ENCODE measurements around the gene TIMM44.

The TIMM44 gene

DNA sequence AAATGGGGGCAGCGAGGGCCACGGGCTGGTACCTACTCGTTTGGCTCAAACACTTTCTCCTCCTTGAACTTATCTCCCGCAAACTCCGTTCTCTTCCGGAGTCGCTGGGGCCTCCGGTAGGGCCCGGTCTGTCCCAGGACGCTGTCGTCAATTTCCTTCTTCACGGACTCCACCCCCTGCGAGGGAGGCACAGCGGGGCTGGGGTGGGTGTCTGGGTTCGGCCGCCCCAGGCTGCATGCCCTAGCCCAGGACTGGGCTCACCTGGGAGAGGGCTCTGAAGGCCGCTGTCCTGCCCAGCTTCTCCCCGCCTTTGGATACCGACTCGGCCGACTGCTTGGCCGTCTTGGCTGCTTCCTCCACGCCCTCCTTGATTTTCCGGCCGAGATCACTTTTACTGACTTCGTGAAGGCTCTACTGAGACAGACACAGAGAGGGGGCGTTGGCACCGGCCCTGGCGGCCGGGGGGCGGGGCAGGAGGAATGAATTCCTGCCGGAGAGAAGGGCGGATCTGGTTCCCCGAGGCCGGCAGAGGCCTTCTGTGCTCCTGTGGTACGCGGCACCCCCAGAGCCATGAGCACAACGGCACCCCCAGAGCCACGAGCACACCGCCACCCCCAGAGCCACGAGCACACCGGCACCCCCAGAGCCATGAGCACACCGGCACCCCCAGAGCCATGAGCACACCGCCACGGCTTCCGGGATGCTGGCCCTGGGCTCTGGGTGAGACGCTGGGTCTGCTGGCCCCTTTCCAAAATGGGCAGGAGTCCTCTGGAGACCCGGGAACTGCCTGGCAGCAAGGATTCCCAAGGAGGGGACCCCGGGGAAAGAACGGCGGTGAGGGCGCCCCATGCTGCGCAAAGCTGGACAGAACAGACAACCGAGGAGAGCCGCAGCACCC, 9.4 kb downstream of the TIMM44 start:
- no peaks in the 10 kb centered on the region for H3K9me3 Mint-ChIP-seq
- H3K4me1 Mint-ChIP-seq: peaks cover 1% of the 10 kb centered on the region
- no peaks in the 10 kb centered on the region for H3K27me3 Mint-ChIP-seq (ENCODE audit: low read depth)

DNA sequence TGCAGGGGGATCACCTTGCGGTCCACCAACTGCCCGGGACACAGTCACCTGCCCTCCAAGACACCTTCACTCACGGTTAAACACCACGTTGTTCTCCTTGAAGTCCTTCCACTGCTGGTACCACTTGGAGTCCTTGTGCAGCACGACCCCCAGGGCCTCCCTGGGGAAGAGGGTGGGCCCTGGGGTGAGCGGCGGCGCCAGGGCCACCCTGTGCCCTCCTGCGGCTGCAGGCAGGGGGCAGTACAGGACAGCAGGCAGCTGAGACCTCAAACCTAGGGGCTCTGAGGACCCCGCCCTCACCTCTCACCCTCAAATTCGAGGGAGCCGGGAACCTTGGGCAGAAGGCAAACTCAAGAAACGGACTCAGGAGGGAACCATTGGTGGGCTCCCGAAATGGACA, 10.1 kb downstream of the TIMM44 start:
- Mint-ChIP-seq H3K9me3 (no peaks in the 10 kb centered on the region), H3K4me1 (peaks cover 8% of the 10 kb centered on the region), H3K27ac (no peak overlapping the region), H3K27me3 (ENCODE audit: low read depth) (no peaks in the 10 kb centered on the region), H3K4me3 (no peak overlapping the region), H3K36me3 (ENCODE audit: low read depth) (peaks cover 18% of the 10 kb centered on the region)
- peak in 1 of 3 experiments; percentile 24 for TF ChIP-seq CTCF (IDR thresholded peaks at IDR 0.05; ENCODE audit: unreplicated experiment in 3 of 3)

More for the DNA sequence above, 9.4 kb downstream of the TIMM44 start:
- Mint-ChIP-seq H3K27ac (no peak overlapping the region), H3K36me3 (ENCODE audit: low read depth) (peaks cover 21% of the 10 kb centered on the region), H3K4me3 (no peak overlapping the region)
- TF ChIP-seq CTCF (IDR thresholded peaks at IDR 0.05; ENCODE audit: unreplicated experiment in 3 of 3): no peak

GRCh38 chr19:7932930-7933300, 10.6 kb downstream of the TIMM44 start:
- no peak overlapping the region for H3K4me3 Mint-ChIP-seq
- peaks cover 12% of the 10 kb centered on the region for H3K4me1 Mint-ChIP-seq
- H3K27me3 Mint-ChIP-seq (ENCODE audit: low read depth): no peaks in the 10 kb centered on the region
- H3K36me3 Mint-ChIP-seq (ENCODE audit: low read depth): peaks cover 19% of the 10 kb centered on the region
- TF ChIP-seq CTCF (IDR thresholded peaks at IDR 0.05; ENCODE audit: unreplicated experiment in 3 of 3): no peak
- no peak overlapping the region for H3K27ac Mint-ChIP-seq
- H3K9me3 Mint-ChIP-seq: no peaks in the 10 kb centered on the region

DNA sequence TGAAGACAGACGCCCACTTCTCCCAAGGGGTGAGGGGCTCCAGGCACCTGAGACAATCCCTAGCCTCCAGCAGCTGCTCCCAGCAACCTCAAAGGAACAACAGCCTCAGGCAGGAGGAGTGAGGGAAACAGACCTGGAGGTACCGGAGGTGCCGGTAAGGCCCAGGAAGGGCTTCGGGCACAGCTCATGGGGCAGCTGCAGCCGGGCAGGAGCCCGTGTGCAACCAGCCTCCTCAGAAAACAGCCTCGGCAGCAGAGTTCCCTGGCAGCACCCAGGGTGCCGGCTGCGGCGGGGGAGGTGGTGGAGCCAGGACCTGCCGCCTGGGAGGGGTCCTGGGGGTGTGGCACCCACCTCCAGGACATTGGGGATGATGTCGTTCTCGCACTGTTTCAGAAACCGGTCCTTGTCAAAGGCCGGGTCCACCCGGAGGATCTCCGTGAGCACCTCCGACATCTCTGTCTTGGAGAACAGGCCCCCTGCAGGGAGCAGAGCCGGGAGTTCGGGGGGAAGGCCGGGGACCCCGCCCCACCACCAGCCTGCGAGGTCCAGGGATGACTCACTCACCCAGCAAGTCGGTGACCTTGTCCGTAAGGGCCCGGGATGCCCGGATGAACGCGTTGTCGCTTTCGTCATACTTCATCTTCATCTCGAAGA, 11.1 kb downstream of the TIMM44 start:
- TF ChIP-seq CTCF (IDR thresholded peaks at IDR 0.05; ENCODE audit: unreplicated experiment in 3 of 3): no peak
- Mint-ChIP-seq H3K27me3 (ENCODE audit: low read depth) (no peaks in the 10 kb centered on the region), H3K9me3 (no peaks in the 10 kb centered on the region), H3K4me1 (peaks cover 12% of the 10 kb centered on the region), H3K4me3 (no peak overlapping the region), H3K27ac (no peak overlapping the region), H3K36me3 (ENCODE audit: low read depth) (peaks cover 14% of the 10 kb centered on the region)

DNA sequence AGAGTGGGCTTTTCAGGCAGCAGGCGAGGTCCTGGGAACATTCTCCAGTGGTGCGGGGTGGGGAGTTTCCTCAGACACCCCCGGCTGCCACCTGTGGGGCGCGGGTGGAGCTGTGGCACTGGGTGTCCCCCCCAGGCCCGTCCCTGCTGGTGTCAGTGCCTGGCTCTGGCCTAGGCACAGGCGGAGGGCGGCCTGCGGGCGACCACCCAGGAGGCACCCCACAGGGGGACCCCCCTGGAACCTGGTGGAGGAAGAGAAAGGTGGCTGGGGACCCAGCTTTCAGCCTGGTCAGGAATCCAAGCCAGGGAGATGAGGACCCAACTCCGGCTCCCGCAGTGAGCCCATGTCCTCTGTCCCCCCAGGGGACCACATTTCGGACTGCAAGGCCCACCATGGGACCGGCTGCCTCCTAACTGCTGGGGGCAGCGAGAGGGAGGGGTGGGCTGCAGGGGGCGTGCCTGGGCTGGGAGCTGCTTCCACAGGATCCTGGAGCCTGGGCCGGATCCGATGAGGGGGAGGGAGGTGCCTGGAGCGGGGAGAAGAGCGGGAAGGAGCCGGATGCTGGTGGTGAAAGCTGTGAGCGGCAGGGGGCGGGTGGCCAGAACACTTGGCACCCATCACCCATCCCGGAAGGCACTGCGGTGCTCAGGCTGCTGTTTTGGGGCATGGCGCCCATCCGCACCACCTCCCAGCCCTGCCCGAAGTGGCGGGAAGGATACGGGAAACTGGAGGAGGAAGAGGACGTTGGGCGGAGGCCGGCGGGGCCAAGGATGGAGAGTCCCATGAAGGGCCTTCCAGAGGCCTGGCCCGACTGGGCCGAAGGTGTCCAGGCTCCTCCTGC, 12.0 kb downstream of the TIMM44 start:
- no peak for TF ChIP-seq CTCF (IDR thresholded peaks at IDR 0.05; ENCODE audit: unreplicated experiment in 3 of 3)
- Mint-ChIP-seq H3K27me3 (ENCODE audit: low read depth) (no peaks in the 10 kb centered on the region), H3K27ac (no peak overlapping the region), H3K9me3 (no peaks in the 10 kb centered on the region), H3K4me1 (peaks cover 15% of the 10 kb centered on the region), H3K4me3 (no peak overlapping the region), H3K36me3 (ENCODE audit: low read depth) (peaks cover 11% of the 10 kb centered on the region)

All from nephron (organoid).